Panc1 (cell line): ENCODE results near the gene MVB12A. TPM values are rescaled to one million over a fixed set of nuclear protein-coding genes. Genes with fewer than 3 reads are reported as not detected.

Source experiments
- ATAC-seq: fragments of 200-7000 bp; cut with Tn5 transposase; 2 replicates; pipeline ENCODE4 v1.9.1; 2020; ENCODE audit warnings: mild to moderate bottlenecking, moderate library complexity
- BruUV-seq: library from RNA; stranded (reverse); fragments of 400-500 nt; replicated peaks from 2 replicates; lab custom pipeline; 2021; lab: Mats Ljungman, UMichigan
- CTCF ChIA-PET: fragments of 300-600 bp; sonication (Branson Sonifier 250); formaldehyde crosslinking; loops from one replicate; lab custom pipeline; 2022; ENCODE audit warnings: antibody characterized with exemption; lab: Charles Lee
- POLR2A ChIA-PET: fragments of 300-600 bp; sonication (Branson Sonifier 250); formaldehyde crosslinking; loops from one replicate; lab custom pipeline; 2022; ENCODE audit warnings: antibody characterized with exemption; lab: Charles Lee
- DNase-seq: peaks from one replicate; pipeline ENCODE4 v3.0.0-alpha.2; 2010; ENCODE audit warnings: low read depth, low spot score
- H3K27ac ChIP-seq: 2 replicates; pipeline ENCODE4 v1.5.1; 2011; ENCODE audit warnings: mild to moderate bottlenecking, low read length, inconsistent platforms
- H3K27me3 ChIP-seq: fragments of 200-500 bp; sonication (Bioruptor generic); 2 replicates; pipeline ENCODE4 v1.6.0; 2014; ENCODE audit warnings: low read length, inconsistent platforms; ENCODE audit not compliant: control insufficient read depth, insufficient read depth
- H3K36me3 ChIP-seq: fragments of 200-500 bp; sonication (Bioruptor generic); 2 replicates; pipeline ENCODE4 v1.5.1; 2014; ENCODE audit warnings: inconsistent platforms, mild to moderate bottlenecking, low read length, moderate library complexity; ENCODE audit not compliant: control insufficient read depth, insufficient read depth
- H3K4me1 ChIP-seq: 2 replicates; pipeline ENCODE4 v1.5.1; 2011; ENCODE audit warnings: inconsistent platforms, mild to moderate bottlenecking, low read length, moderate library complexity; ENCODE audit not compliant: control insufficient read depth, insufficient read depth
- H3K4me3 ChIP-seq, 2 experiments: 2 replicates each; pipeline ENCODE4 v1.5.1; 2011 to 2012; ENCODE audit warnings: low read depth in 2 of 2, low read length in 2 of 2, mild to moderate bottlenecking in 2 of 2, inconsistent platforms in 1 of 2, moderate library complexity in 1 of 2
- H3K9me3 ChIP-seq: fragments of 200-500 bp; sonication (Bioruptor generic); 2 replicates; pipeline ENCODE4 v1.5.1; 2014; ENCODE audit warnings: low read depth, mild to moderate bottlenecking, inconsistent platforms, low read length, moderate library complexity; ENCODE audit not compliant: control insufficient read depth, insufficient read depth
- POLR2AphosphoS5 ChIP-seq: IDR thresholded peaks from 2 replicates; pipeline ENCODE4 v1.6.1; 2012; ENCODE audit warnings: mild to moderate bottlenecking, low read depth, low read length, moderate library complexity
- SIN3A ChIP-seq: IDR thresholded peaks from 2 replicates; pipeline ENCODE4 v1.6.1; 2012; ENCODE audit warnings: low read depth, mild to moderate bottlenecking, low read length, moderate library complexity, borderline replicate concordance; ENCODE audit not compliant: insufficient read depth
- TCF7L2 ChIP-seq: IDR thresholded peaks from 2 replicates; pipeline ENCODE4 v1.6.1; 2011; ENCODE audit warnings: mild to moderate bottlenecking, low read depth, low read length, inconsistent platforms
- in situ Hi-C: cut with HindIII; loops from 2 replicates; pipeline ENCODE4 v1.10.0; 2016; ENCODE audit warnings: low sequenced_read_pairs, low pct_unique_long_range_greater_than_20kb
- intact Hi-C: fragments of 100-400 bp; cut with micrococcal nuclease; formaldehyde crosslinking; loops from one replicate; pipeline ENCODE4 v1.10.0; 2022; ENCODE audit not compliant: unreplicated experiment
- total RNA-seq: library from RNA; stranded (reverse); gene quantifications from one replicate; pipeline ENCODE4 v1.2.1, GENCODE V29; 2021; ENCODE audit not compliant: unreplicated experiment
- TF ChIP-seq, protein P1 (sequence below): fragments of 450-650 bp; IDR thresholded peaks from 2 replicates; pipeline ENCODE4 v1.5.1; 2017; ENCODE audit warnings: mild to moderate bottlenecking
- TF ChIP-seq, protein P2 (sequence below), 2 experiments: IDR thresholded peaks; 2 replicates each; pipeline ENCODE4 v1.6.1; 2011 to 2012; ENCODE audit warnings: low read depth in 2 of 2, control low read depth in 1 of 2, low read length in 1 of 2, mild to moderate bottlenecking in 1 of 2, moderate library complexity in 1 of 2; ENCODE audit not compliant: insufficient read depth in 1 of 2

The MVB12A gene
- total RNA-seq, 1 experiment from 2014 or later, result 42.1 TPM

DNA sequence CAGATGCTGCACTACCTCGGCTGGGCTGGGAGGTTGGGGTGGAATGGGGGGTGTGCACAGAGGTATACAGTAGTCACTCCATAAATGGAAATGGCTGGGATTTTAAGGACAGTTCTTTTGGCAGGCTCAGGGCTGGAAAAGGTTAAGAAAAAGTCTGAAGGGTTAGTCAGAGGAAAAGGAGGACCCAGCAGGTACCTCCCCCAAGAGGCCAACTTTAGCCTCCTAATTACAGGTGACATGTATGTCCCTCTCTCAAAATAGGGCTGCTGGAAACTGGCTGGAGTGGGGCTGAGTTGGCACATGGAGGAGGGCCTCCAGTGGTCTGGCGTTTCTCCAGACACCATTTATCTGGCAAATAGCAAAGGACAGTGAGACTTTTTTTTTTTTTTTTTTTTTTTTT is 26.8 kb upstream of the MVB12A start:
- Histone ChIP-seq H3K27ac (no peak overlapping the region), H3K36me3 (no peaks in the 10 kb centered on the region), H3K4me3 (no peak overlapping the region), H3K27me3 (no peaks in the 10 kb centered on the region), H3K9me3 (no peaks in the 10 kb centered on the region; the same call in 1 of the 2 replicates), H3K4me1 (peaks cover 5% of the 10 kb centered on the region)
- ATAC-seq (no peak), DNase-seq (no peak)
- in situ Hi-C loops (no loop called here), intact Hi-C loops (loop anchor here (10.0 kb wide), 1 partner anchor 72 kb away; the partner anchor contains the start of gene NXNL1)
- POLR2A ChIA-PET, result no interaction called here
- CTCF ChIA-PET, result no interaction called here
- BruUV-seq, result no TSS peak
- TF ChIP-seq, protein P1, sequence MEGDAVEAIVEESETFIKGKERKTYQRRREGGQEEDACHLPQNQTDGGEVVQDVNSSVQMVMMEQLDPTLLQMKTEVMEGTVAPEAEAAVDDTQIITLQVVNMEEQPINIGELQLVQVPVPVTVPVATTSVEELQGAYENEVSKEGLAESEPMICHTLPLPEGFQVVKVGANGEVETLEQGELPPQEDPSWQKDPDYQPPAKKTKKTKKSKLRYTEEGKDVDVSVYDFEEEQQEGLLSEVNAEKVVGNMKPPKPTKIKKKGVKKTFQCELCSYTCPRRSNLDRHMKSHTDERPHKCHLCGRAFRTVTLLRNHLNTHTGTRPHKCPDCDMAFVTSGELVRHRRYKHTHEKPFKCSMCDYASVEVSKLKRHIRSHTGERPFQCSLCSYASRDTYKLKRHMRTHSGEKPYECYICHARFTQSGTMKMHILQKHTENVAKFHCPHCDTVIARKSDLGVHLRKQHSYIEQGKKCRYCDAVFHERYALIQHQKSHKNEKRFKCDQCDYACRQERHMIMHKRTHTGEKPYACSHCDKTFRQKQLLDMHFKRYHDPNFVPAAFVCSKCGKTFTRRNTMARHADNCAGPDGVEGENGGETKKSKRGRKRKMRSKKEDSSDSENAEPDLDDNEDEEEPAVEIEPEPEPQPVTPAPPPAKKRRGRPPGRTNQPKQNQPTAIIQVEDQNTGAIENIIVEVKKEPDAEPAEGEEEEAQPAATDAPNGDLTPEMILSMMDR, result no peak
- TF ChIP-seq SIN3A (no peak), TCF7L2 (no peak), POLR2AphosphoS5 (no peak)
- TF ChIP-seq, protein P2, sequence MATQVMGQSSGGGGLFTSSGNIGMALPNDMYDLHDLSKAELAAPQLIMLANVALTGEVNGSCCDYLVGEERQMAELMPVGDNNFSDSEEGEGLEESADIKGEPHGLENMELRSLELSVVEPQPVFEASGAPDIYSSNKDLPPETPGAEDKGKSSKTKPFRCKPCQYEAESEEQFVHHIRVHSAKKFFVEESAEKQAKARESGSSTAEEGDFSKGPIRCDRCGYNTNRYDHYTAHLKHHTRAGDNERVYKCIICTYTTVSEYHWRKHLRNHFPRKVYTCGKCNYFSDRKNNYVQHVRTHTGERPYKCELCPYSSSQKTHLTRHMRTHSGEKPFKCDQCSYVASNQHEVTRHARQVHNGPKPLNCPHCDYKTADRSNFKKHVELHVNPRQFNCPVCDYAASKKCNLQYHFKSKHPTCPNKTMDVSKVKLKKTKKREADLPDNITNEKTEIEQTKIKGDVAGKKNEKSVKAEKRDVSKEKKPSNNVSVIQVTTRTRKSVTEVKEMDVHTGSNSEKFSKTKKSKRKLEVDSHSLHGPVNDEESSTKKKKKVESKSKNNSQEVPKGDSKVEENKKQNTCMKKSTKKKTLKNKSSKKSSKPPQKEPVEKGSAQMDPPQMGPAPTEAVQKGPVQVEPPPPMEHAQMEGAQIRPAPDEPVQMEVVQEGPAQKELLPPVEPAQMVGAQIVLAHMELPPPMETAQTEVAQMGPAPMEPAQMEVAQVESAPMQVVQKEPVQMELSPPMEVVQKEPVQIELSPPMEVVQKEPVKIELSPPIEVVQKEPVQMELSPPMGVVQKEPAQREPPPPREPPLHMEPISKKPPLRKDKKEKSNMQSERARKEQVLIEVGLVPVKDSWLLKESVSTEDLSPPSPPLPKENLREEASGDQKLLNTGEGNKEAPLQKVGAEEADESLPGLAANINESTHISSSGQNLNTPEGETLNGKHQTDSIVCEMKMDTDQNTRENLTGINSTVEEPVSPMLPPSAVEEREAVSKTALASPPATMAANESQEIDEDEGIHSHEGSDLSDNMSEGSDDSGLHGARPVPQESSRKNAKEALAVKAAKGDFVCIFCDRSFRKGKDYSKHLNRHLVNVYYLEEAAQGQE (IDR thresholded peaks at IDR 0.05; ENCODE audit: insufficient read depth in 1 of 2, low read depth in 2 of 2, low read length in 1 of 2), result no peak

DNA sequence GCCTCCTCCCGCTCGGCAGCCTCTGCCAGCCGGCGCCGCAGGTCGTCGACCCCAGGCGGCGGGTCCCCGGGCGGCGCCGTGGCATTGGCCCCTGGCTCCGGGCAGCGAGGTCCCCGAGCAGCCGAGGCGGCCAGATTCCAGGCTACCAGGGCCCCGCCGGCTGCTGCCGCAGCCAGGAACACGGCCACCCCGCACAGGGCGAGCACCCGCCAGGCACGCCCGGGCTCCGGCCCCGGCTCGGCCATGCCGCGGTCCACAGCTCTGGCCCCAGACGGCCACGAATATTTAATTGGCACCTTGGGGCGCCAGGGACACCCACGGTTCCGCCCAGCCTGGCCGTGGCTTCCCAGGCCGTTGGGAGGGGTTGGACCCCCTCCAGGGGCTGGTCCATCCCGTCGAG is 25.9 kb upstream of the MVB12A start, which contains the start of gene CCDC194:
Gene CCDC194, minus strand, starts transcription at position 283 of the 400 bp plus-strand sequence. Its CDS starts 38 bp downstream, at position 245.
- in situ Hi-C loops (no loop called here), intact Hi-C loops (loop anchor here (10.0 kb wide), 1 partner anchor 71 kb away; the partner anchor contains the start of gene NXNL1)
- CTCF ChIA-PET, result no interaction called here
- ATAC-seq (no peak), DNase-seq (no peak)
- TF ChIP-seq, protein P1, result no peak
- no peak for TF ChIP-seq TCF7L2
- TF ChIP-seq POLR2AphosphoS5, result no peak
- TF ChIP-seq SIN3A, result no peak
- TF ChIP-seq, protein P2 (IDR thresholded peaks at IDR 0.05; ENCODE audit: insufficient read depth in 1 of 2, low read depth in 2 of 2, low read length in 1 of 2), result no peak
- H3K27ac ChIP-seq, result no peak within 1 kb of the TSS; the same call in 1 of the 2 replicates
- peaks cover 5% of the 10 kb centered on the region for H3K4me1 ChIP-seq
- POLR2A ChIA-PET, result no interaction called here
- H3K9me3 ChIP-seq, result no peaks in the 10 kb centered on the region; the same call in 1 of the 2 replicates
- BruUV-seq, result no TSS peak
- H3K4me3 ChIP-seq, result no peak within 1 kb of the TSS
- no peaks in the 10 kb centered on the region for H3K36me3 ChIP-seq
- H3K27me3 ChIP-seq, result no peaks in the 10 kb centered on the region
